ENCODE results near the gene SKA3.
"Not testable (repeated sequence)": the region's sequence is repeated elsewhere in the genome, so short reads cannot be mapped to it uniquely, and the experiment has no call there.

DNA sequence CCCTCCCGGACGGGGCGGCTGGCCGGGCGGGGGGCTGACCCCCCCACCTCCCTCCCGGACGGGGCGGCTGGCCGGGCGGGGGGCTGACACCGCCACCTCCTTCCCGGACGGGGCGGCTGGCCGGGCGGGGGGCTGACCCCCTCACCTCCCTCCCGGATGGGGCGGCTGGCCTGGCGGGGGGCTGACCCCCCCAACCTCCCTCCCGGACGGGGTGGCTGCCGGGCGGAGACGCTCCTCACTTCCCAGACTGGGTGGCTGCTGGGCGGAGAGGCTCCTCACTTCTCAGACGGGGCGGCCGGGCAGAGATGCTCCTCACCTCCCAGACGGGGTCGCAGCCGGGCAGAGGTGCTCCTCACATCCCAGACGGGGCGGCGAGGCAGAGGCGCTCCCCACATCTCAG, 10.1 kb upstream of the SKA3 start:
- not testable (repeated sequence) for TF ChIP-seq CTCF (conservative IDR thresholded peaks at IDR 0.05; ENCODE audit: low read depth, low read length); EZH2 (IDR thresholded peaks at IDR 0.05; ENCODE audit: borderline replicate concordance, low read depth, low read length, poor library complexity, severe bottlenecking)
